AG09309 (cell line): ENCODE data around the gene WIPF3.

Source experiments
- DNase-seq: peaks from one replicate; pipeline ENCODE4 v3.0.0-alpha.2; 2010; ENCODE audit warnings: low read depth
- H3K4me3 ChIP-seq: 2 replicates; pipeline ENCODE4 v1.5.1; 2011; ENCODE audit warnings: mild to moderate bottlenecking, low read depth, low read length, moderate library complexity; ENCODE audit not compliant: control insufficient read depth
- CTCF ChIP-seq: IDR thresholded peaks from 2 replicates; pipeline ENCODE4 v1.5.1; 2011; ENCODE audit warnings: mild to moderate bottlenecking, low read depth, low read length, inconsistent platforms; ENCODE audit not compliant: insufficient read depth, control insufficient read depth; ENCODE audit errors: missing control alignments

WIPF3 gene

DNA sequence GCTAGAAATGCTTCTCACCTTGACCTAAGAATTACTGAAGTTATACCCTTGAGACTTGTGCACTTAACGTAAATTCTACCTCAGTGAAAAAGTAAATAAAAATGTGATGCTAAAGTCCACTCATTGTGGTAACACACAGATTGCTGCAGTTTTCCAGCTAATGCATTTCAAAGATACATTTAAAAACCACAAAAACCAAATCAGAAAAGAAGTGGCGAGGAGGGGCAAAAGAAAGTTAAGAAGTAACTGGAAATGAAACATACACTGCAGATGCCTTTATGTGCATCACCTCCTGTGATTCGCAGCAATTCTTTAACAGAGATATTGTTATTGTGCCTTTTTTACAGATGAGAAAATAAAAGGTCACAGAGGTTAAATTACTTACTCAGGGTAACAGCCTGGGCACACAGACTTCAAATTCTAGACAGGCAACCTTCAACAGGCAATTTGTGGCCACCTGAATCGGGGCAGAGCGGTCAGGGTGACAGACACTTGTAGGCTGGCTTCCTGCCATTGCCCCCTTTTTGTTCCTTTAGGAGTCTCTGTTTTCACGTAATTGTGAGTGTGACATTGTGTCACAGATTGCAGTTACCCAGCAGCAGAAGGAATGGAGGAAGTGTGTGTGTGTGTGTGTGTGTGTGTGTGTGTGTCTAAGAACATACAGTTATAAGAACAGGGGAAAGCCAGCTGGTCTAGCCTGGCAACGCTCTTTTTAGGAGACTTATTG, 1.9 kb downstream of the WIPF3 start:
- no peak for TF ChIP-seq CTCF
- DNase-seq = no peak
- H3K4me3 ChIP-seq = no peak overlapping the region

DNA sequence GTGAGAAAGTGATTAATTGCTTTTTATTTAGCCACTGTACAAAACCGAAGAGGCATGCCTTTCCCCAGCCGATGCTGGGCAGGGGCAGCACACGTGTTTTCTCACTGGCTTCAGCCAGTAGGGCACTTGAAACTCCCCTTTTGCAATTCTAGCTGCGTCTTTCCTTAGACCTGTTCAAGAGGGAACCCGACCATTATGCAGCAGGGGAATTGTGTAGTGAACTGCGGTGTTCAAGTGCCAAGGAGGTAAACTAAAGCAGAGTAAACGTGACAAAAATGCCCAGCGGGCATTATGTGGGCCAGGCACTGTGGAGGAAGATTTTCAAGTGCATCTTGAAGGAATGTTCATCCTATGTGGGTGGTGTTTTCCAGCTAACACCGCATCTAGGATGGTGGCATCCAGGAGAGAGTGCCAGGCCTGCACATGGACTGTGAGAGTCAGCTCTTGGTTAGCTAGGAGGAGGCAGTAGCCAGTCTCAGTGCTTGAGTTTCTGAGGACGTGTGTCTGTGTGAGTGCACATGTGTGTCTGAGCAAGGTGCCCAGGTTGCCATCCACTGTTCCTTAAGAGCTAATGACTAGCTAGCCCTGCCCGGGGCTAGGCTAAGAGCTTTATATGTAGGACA, 3.3 kb downstream of the WIPF3 start:
- H3K4me3 ChIP-seq = no peak overlapping the region
- no peak for TF ChIP-seq CTCF
- no peak for DNase-seq

- no peak for TF ChIP-seq CTCF
- H3K4me3 ChIP-seq = no peak overlapping the region
- DNase-seq = no peak
These were observed 4.0 kb downstream of the WIPF3 start for GRCh38 chr7:29810297-29810696.

DNA sequence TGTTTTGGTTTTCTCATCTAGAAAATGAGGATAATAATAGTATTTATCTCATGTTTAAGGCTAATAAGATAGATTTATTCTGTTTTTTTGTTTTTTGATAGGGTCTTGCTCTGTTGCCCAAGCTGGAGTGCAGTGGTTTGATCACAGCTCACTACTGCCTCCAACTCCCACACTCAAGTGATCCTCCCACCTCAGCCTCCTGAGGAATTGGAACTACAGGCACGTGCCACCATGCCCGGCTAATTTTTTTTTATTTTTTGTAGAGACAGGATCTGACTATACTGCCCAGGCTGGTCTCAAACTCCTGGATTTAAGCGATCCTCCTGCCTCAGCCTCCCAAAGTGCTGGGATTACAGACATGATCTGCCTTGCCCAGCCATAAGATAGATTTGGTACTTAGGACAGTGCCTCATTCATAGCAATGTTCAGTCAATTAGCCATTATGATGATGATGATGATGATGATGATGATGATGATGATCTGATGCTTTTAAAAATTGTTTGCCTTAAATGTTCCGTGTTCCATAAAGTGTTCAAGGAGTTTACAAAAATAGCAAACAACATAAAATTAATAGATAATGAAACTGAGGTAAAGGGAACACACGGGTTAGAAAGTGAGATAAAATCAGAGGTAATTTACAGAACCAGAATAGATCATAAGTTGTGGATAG, 4.6 kb downstream of the WIPF3 start:
- no peak for TF ChIP-seq CTCF
- no peak for DNase-seq
- H3K4me3 ChIP-seq = no peak overlapping the region

DNA sequence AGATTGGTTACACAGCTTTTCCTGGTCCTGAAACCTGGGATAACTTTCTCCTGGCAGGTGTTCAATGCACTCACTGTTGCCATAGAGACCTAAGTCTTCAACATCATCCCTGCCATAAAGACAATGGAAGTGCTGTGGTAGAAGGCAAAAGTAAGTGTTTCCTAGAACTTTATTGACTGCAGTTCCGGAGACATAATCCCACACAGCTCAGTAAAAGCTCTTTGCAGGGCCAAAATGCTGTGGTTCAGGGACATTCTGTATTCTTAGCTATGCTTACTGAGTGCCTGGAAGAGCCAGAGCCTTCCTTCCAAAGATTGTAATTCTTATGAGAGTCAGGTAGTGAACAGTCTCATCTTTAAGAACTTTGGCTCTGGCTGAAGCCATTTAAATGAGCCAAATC, 5.3 kb downstream of the WIPF3 start:
- DNase-seq = no peak
- TF ChIP-seq CTCF = no peak
- H3K4me3 ChIP-seq = no peak overlapping the region

GRCh38 chr7:29812185-29812876, 6.0 kb downstream of the WIPF3 start:
- no peak overlapping the region for H3K4me3 ChIP-seq
- no peak for TF ChIP-seq CTCF
- no peak for DNase-seq
